Panc1 (cell line): ENCODE data around the gene DROSHA. TPM values are rescaled to one million over a fixed set of nuclear protein-coding genes. Genes with fewer than 3 reads are reported as not detected.

ENCODE experiments used
- ATAC-seq: fragments of 200-7000 bp; cut with Tn5 transposase; 2 replicates; pipeline ENCODE4 v1.9.1; 2020; ENCODE audit warnings: mild to moderate bottlenecking, moderate library complexity
- BruUV-seq: library from RNA; stranded (reverse); fragments of 400-500 nt; replicated peaks from 2 replicates; lab custom pipeline; 2021; lab: Mats Ljungman, UMichigan
- CTCF ChIA-PET: fragments of 300-600 bp; sonication (Branson Sonifier 250); formaldehyde crosslinking; loops from one replicate; lab custom pipeline; 2022; ENCODE audit warnings: antibody characterized with exemption; lab: Charles Lee
- POLR2A ChIA-PET: fragments of 300-600 bp; sonication (Branson Sonifier 250); formaldehyde crosslinking; loops from one replicate; lab custom pipeline; 2022; ENCODE audit warnings: antibody characterized with exemption; lab: Charles Lee
- DNase-seq: peaks from one replicate; pipeline ENCODE4 v3.0.0-alpha.2; 2010; ENCODE audit warnings: low read depth, low spot score
- H3K27ac ChIP-seq: 2 replicates; pipeline ENCODE4 v1.5.1; 2011; ENCODE audit warnings: mild to moderate bottlenecking, low read length, inconsistent platforms
- H3K27me3 ChIP-seq: fragments of 200-500 bp; sonication (Bioruptor generic); 2 replicates; pipeline ENCODE4 v1.6.0; 2014; ENCODE audit warnings: low read length, inconsistent platforms; ENCODE audit not compliant: control insufficient read depth, insufficient read depth
- H3K36me3 ChIP-seq: fragments of 200-500 bp; sonication (Bioruptor generic); 2 replicates; pipeline ENCODE4 v1.5.1; 2014; ENCODE audit warnings: inconsistent platforms, mild to moderate bottlenecking, low read length, moderate library complexity; ENCODE audit not compliant: control insufficient read depth, insufficient read depth
- H3K4me1 ChIP-seq: 2 replicates; pipeline ENCODE4 v1.5.1; 2011; ENCODE audit warnings: inconsistent platforms, mild to moderate bottlenecking, low read length, moderate library complexity; ENCODE audit not compliant: control insufficient read depth, insufficient read depth
- H3K4me3 ChIP-seq, 2 experiments: 2 replicates each; pipeline ENCODE4 v1.5.1; 2011 to 2012; ENCODE audit warnings: low read depth in 2 of 2, low read length in 2 of 2, mild to moderate bottlenecking in 2 of 2, inconsistent platforms in 1 of 2, moderate library complexity in 1 of 2
- H3K9me3 ChIP-seq: fragments of 200-500 bp; sonication (Bioruptor generic); 2 replicates; pipeline ENCODE4 v1.5.1; 2014; ENCODE audit warnings: low read depth, mild to moderate bottlenecking, inconsistent platforms, low read length, moderate library complexity; ENCODE audit not compliant: control insufficient read depth, insufficient read depth
- POLR2AphosphoS5 ChIP-seq: IDR thresholded peaks from 2 replicates; pipeline ENCODE4 v1.6.1; 2012; ENCODE audit warnings: mild to moderate bottlenecking, low read depth, low read length, moderate library complexity
- SIN3A ChIP-seq: IDR thresholded peaks from 2 replicates; pipeline ENCODE4 v1.6.1; 2012; ENCODE audit warnings: low read depth, mild to moderate bottlenecking, low read length, moderate library complexity, borderline replicate concordance; ENCODE audit not compliant: insufficient read depth
- TCF7L2 ChIP-seq: IDR thresholded peaks from 2 replicates; pipeline ENCODE4 v1.6.1; 2011; ENCODE audit warnings: mild to moderate bottlenecking, low read depth, low read length, inconsistent platforms
- in situ Hi-C: cut with HindIII; loops from 2 replicates; pipeline ENCODE4 v1.10.0; 2016; ENCODE audit warnings: low sequenced_read_pairs, low pct_unique_long_range_greater_than_20kb
- intact Hi-C: fragments of 100-400 bp; cut with micrococcal nuclease; formaldehyde crosslinking; loops from one replicate; pipeline ENCODE4 v1.10.0; 2022; ENCODE audit not compliant: unreplicated experiment
- total RNA-seq: library from RNA; stranded (reverse); gene quantifications from one replicate; pipeline ENCODE4 v1.2.1, GENCODE V29; 2021; ENCODE audit not compliant: unreplicated experiment
- TF ChIP-seq, protein P1 (sequence below), 2 experiments: IDR thresholded peaks; 2 replicates each; pipeline ENCODE4 v1.6.1; 2011 to 2012; ENCODE audit warnings: low read depth in 2 of 2, control low read depth in 1 of 2, low read length in 1 of 2, mild to moderate bottlenecking in 1 of 2, moderate library complexity in 1 of 2; ENCODE audit not compliant: insufficient read depth in 1 of 2
- TF ChIP-seq, protein P2 (sequence below): fragments of 450-650 bp; IDR thresholded peaks from 2 replicates; pipeline ENCODE4 v1.5.1; 2017; ENCODE audit warnings: mild to moderate bottlenecking

DROSHA gene
- total RNA-seq, 1 experiment from 2014 or later: 98.1 TPM

DNA sequence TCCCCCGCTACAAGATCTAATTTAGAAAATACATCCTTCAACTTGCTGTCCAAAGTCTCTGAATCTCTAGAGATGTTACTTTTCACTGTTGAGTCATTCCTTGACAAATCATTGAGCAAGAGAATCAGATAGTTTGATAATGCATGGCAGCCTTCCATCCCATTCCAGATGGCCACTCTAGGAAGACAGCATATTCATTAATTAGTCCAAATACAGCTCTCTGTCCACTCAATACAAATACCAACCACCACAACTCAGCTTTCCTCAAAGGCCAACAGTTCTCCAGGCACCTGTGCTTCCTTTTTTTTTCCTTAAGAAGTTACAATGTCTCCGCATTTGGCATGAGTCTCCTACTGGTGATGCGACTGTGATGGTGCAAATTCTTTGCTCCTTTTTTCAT is 72.3 kb downstream of the DROSHA start:
- ATAC-seq: no peak
- POLR2A ChIA-PET: no interaction called here

DNA sequence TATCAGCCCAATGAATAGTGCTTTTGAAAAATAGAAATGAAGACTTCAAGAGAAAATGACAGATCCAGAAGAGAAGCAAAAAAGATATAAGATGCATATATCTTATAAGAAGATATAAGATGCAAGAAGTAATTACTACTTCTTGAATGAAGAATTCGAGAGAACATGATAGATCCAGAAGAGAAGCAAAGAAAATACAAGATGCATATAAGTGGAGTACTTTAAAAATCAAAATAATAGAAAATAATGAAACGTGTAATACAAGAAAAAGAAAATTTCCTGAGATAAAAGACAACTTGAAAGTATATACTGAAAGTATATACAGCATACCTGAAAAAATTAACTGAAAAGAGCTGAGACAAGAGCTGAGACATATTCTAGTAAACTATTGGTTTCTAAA is 76.7 kb downstream of the DROSHA start:
- in situ Hi-C loops: no loop called here
- H3K36me3 ChIP-seq: no peaks in the 10 kb centered on the region; the same call in 1 of the 2 replicates
- TF ChIP-seq, protein P1, sequence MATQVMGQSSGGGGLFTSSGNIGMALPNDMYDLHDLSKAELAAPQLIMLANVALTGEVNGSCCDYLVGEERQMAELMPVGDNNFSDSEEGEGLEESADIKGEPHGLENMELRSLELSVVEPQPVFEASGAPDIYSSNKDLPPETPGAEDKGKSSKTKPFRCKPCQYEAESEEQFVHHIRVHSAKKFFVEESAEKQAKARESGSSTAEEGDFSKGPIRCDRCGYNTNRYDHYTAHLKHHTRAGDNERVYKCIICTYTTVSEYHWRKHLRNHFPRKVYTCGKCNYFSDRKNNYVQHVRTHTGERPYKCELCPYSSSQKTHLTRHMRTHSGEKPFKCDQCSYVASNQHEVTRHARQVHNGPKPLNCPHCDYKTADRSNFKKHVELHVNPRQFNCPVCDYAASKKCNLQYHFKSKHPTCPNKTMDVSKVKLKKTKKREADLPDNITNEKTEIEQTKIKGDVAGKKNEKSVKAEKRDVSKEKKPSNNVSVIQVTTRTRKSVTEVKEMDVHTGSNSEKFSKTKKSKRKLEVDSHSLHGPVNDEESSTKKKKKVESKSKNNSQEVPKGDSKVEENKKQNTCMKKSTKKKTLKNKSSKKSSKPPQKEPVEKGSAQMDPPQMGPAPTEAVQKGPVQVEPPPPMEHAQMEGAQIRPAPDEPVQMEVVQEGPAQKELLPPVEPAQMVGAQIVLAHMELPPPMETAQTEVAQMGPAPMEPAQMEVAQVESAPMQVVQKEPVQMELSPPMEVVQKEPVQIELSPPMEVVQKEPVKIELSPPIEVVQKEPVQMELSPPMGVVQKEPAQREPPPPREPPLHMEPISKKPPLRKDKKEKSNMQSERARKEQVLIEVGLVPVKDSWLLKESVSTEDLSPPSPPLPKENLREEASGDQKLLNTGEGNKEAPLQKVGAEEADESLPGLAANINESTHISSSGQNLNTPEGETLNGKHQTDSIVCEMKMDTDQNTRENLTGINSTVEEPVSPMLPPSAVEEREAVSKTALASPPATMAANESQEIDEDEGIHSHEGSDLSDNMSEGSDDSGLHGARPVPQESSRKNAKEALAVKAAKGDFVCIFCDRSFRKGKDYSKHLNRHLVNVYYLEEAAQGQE (IDR thresholded peaks at IDR 0.05; ENCODE audit: insufficient read depth in 1 of 2, low read depth in 2 of 2, low read length in 1 of 2): no peak
- no peak for TF ChIP-seq TCF7L2

More for the DNA sequence above, 72.3 kb downstream of the DROSHA start:
- Histone ChIP-seq H3K36me3 (peaks cover 26% of the 10 kb centered on the region), H3K27me3 (no peaks in the 10 kb centered on the region), H3K9me3 (no peaks in the 10 kb centered on the region), H3K4me3 (no peak overlapping the region), H3K4me1 (no peaks in the 10 kb centered on the region), H3K27ac (no peak overlapping the region)
- no peak for TF ChIP-seq SIN3A
- TF ChIP-seq, protein P2, sequence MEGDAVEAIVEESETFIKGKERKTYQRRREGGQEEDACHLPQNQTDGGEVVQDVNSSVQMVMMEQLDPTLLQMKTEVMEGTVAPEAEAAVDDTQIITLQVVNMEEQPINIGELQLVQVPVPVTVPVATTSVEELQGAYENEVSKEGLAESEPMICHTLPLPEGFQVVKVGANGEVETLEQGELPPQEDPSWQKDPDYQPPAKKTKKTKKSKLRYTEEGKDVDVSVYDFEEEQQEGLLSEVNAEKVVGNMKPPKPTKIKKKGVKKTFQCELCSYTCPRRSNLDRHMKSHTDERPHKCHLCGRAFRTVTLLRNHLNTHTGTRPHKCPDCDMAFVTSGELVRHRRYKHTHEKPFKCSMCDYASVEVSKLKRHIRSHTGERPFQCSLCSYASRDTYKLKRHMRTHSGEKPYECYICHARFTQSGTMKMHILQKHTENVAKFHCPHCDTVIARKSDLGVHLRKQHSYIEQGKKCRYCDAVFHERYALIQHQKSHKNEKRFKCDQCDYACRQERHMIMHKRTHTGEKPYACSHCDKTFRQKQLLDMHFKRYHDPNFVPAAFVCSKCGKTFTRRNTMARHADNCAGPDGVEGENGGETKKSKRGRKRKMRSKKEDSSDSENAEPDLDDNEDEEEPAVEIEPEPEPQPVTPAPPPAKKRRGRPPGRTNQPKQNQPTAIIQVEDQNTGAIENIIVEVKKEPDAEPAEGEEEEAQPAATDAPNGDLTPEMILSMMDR: no peak
- no peak for TF ChIP-seq POLR2AphosphoS5
- TF ChIP-seq, protein P1 (IDR thresholded peaks at IDR 0.05; ENCODE audit: insufficient read depth in 1 of 2, low read depth in 2 of 2, low read length in 1 of 2): no peak
- TF ChIP-seq TCF7L2: no peak
- BruUV-seq: no TSS peak
- CTCF ChIA-PET: no interaction called here
- DNase-seq: no peak
- in situ Hi-C loops: no loop called here
- intact Hi-C loops: no loop called here

More for the DNA sequence above, 76.7 kb downstream of the DROSHA start:
- H3K27ac ChIP-seq: no peak overlapping the region
- no TSS peak for BruUV-seq
- ChIA-PET POLR2A (no interaction called here), CTCF (no interaction called here)
- intact Hi-C loops: no loop called here
- H3K4me3 ChIP-seq: no peak overlapping the region
- DNase-seq (no peak), ATAC-seq (no peak)
- no peaks in the 10 kb centered on the region for H3K9me3 ChIP-seq
- H3K27me3 ChIP-seq: no peaks in the 10 kb centered on the region
- H3K4me1 ChIP-seq: no peaks in the 10 kb centered on the region
